ENCODE data around the gene TMEM53.
A peak's percentile ranks its signal among the peaks of the same experiment; 100 is the strongest.
"Not testable (repeated sequence)": the region's sequence is repeated elsewhere in the genome, so short reads cannot be mapped to it uniquely, and the experiment has no call there.

TMEM53 gene

DNA sequence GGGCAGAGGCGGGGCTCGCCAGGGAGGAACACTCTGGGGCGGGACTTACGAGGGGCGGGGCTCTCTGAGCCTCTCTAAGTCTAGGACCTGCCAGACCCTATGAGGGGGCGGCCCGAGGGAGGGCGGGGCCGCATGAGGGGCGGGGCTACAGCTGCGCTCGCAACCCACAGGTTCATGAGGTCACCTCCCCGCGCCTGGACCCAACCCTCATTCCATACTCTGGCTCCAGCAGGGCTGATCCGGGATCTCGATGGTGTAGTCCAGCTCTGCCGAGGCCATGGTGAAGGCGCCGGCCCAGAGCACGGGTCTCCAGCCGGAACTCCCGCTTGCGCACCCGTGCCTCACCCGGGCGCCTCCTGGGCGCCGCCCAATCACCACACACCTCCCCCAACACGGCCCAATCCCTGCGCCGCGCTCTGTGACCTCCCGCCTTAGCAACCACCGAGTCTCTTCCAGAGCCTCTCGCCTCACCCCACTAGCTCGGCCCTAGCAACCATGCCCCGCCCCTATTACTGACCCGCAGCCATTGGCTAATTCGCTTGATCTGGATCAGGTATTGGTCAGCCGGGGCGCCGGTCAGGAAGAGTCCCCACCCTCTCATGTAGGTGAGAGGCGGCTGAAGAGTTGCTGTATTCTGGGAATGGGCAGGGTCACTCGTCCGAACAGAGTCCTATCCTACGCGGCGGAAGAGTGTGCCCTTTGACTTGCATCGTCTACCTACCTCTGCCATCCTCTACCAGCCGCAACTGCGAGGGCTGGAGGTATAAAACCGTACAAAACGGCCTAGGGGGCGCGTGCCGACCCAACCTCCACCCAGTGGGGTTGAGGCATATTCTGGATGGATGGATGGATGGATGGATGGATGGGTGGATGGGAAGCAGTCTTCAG lies at the start of gene TMEM53, which contains the start of gene ARMH1:
Gene TMEM53 (minus strand): TSS at position 369 of the 888 bp plus-strand sequence. CDS start 90 bp downstream, at position 279.
Gene ARMH1 (plus strand): TSS at position 602 of the 888 bp plus-strand sequence. CDS start 14,984 bp downstream, outside the sequence.
- peak; percentile 100 for DNase-seq

DNA sequence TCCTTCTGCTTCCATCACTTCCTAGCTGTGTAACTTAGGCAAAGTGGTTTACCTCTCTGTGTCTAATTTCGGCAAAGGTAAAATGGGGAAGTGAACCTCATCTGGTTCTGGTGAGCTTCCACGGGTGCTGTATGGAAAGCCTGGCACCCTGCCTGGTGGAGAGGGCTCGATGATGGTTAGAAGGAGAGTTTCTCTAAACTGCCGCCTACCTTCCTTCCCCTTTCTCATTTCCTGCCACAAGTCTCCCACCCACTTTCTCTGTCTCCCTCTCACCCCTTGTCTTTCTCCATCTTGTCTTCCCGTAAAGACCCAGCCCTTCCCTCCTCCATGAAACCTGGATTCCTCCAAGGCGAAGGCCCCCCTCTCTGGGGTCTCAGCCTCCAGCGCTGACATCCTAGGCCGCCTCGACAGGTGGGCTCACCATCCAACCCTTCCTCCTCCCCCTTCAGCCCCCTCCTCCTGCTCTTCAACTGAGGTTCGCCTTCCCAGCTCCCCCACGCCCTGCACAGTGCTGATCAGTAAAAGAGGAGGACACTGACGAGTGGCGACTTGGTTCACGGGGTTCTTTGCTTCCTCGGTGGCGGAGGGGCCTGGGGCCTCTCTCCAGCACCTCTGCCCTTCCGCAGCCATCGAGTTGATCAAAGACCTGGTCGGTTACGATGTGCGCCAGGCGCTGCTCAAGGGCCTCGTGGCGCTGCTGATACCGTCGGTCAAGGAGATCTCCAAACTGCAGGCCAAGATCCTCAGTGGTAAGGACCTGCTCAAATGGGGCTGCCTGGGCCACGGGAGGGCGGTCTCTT lies 49.4 kb upstream of the TMEM53 start:
- peak; percentile 56 for DNase-seq

DNA sequence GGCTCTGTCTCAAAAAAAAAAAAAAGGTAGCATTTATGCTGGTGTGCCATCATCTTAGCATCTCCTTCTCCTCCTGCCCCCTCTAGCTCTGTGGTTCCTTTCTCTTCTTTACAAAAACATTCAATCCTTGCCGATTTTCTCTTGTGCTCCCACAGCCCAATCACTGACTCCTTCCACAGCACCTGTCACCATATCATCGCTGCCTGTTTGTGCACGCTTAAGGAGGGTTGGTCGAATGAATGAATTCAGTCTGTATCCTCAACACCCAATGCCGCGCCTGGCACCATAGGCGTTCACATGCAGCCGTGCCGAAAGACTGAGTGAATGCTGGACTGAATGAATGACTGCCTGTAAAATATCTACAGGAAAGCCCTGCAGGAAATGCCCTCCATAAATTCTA lies 48.8 kb upstream of the TMEM53 start:
- DNase-seq: peak; percentile 43

DNA sequence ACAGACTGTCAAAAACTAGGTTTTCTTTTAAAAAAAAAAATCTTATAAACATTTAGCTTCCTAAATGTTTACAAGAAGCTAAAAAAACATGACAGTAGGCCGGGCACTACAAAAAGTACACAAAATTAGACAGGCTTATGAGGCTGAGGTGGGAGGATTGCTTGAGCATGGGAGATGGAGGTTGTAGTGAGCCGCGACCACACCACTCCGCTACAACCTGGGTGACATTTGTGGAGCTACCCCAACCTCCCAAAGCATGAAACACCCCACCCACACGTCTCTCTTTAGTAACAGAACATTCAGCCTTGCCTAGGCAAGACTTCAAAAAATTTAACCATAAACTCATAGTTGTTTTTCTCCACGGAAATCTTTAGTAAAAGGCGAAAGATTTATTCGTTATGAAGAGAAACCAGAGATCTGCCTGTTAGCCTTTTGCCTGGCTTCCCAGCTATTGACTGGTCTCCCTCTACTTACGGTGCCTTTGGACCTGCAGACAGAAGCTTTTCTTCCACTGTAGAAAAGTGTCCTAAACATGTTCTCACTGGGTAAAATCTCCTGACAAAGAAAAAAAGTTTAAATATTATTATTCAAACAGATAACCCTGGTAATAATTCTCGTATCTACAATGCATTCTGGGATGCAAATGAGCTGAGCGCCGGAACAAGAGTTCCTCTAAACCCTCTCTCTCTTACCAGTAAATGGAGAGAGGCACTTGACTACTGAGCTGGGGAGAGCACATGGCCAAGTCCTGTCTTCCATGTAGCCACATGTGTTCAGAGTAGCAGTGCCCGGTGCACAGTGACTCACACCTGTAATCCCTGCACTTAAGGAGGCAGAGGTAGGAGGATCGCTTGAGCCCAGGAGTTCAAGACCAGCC lies 47.4 kb upstream of the TMEM53 start:
- peak; percentile 96 for DNase-seq

DNA sequence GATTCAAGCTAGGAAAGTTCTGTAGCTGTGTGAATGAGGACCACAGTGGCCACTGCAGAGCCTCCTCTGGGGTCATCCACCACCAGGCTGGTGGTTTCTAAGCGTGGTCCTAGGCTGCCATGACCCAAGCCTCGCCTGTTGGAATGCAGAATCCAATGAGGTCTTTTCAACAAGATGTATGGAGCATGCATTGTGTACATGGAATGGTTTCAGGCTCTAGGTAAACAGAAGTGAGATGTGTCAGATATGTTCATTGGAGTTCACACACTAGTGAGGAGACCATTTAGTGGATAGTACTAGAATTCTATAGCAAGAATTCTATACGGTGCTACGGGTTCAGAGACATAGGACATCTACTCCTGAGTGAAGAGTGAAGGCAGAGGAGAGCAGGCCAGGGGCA lies 46.0 kb upstream of the TMEM53 start:
- no peak for DNase-seq

DNA sequence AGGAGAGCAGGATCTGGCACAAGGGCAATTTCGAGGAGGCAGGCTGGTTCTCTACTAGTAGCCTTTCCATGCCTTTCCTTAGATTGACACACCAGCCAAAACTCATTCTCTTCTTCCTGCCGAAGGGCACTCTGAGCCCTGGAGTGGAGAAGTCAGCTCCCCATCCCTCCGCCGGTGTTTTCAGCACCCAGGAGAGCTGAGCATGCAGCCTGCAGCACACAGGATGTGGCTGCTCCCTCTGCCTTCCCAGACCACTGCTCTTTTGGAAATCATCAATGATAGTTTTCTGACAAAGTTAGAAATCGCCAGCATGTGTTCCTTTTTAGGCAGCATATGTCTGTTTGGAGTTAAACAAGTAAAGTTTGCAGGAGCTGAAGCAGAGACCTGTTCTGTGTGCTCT lies 45.0 kb upstream of the TMEM53 start:
- DNase-seq: no peak

DNA sequence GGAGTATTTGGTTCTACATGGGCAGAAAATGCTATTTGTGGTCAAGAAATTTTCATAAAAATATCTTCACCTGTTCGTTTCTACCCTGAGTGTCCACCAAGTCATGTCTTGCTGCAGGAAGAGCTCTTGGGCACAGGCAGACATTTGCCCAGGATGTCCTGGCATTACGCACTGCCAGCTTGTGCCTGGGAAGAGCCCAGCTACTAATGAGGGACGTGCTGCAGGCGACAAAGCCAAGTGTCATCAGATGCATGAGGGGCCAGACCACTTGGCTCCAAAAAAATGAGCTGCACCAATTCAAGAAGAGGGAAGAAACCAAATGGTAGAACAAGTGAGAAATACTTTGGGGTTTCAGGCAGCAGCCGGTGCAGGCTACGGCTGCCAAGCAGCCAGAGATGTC lies 43.8 kb upstream of the TMEM53 start:
- DNase-seq: no peak

DNA sequence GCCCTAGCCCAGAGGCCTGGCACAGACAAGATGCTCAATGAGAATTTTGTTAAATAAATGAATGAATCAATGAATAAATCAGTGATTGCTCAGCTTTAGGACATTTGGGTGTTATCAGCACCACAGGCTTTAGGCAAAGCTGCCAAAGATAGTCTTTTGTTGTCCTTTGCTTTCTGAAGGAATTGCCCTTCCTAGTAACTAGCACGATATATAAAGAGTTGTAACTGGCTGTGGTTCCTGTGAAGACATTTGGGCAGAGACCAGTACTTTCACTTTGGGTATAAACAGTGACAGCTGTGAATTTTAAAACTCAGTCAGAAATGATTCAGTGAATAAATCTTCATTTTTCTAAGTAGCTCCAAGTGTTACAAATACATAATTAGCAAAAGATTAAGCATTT lies 43.4 kb upstream of the TMEM53 start:
- no peak for DNase-seq

DNA sequence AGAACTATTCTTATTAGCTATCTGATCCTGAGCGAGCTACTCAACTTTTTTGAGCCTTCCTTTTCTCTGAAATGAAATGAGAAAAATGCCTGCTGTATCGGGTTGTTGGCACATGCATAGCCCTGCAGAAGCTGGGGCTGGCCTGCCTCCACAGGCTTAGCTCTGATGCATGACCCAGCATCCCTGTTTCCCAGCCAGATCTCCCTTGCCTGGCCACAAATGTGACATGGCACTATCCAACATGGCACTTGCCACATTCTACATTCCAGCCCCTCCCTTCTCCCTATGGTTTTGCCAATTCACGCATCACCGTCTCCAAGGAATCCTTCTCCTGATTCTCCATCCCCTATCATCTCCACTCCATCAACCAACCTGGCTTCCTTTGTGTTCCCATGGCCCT lies 42.9 kb upstream of the TMEM53 start:
- no peak for DNase-seq

DNA sequence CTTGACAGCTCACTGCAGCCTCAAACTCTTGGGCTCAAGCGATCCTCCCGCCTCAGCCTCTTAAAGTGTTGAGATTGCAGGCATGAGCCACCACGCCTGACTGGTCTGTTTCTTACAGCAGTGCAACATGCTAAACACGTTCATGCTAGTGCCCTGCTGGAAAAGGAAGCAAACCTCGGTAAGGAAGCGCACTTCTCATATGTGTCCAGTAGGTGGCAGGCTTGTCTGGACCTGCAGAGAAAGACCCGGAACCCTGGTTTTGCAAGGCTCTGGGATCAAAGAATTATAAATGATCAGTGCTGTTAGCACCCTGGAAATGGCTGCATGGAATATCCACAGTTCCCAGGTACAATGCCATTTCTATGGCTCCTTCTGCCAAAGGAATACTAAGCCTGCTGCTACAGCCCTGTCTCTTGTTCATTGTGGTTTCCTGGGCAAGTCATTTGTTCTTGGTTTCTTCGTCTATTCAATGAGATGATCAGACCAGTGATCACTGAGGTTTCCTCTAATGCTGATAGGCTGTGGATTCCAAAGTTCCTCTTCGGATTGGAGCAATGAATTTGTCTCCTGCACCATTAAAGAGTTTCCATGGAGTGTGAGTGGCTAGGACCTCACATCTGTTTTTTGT lies 40.8 kb upstream of the TMEM53 start:
- peak; percentile 83 for DNase-seq

DNA sequence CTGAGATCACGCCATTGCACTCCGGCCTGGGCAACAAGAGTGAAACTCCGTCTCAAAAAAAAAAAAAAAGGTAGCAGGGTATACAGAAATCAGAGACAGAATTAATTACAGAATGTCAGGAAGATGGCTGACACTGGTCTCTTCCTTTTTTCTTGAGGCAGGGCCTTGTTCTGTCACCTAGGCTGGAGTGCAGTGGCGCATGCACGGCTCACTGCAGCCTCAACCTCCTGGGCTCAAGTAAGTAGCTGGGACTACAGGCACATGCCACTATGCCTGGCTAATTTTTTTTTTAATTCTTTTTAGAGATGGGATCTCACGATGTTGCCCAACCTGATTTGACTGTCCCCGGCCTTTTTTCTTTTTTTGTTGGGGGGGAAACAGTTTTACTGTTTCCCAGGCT lies 40.3 kb upstream of the TMEM53 start:
- DNase-seq: no peak

DNA sequence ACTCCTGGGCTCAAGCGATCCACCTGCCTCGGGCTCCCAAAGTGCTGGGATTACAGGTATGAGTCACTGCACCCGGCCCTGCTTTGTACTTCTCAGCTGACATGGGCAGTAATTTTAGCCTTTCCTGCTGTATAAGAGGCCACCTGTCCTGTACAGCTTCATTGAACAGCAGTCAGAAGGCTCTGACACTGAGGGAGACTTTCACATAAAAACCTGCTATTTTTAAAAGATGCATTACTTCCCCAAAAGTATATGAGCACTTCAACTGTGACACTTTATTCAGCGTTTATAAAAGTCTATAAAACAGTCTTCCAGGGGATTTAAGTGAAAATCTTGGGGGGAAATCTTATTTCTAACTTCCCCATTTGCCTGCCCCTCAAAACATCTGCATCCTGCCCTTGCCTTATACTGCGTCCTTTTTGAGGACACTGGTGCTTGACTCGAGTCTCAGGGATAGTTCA lies 39.1 kb upstream of the TMEM53 start:
- no peak for DNase-seq

DNA sequence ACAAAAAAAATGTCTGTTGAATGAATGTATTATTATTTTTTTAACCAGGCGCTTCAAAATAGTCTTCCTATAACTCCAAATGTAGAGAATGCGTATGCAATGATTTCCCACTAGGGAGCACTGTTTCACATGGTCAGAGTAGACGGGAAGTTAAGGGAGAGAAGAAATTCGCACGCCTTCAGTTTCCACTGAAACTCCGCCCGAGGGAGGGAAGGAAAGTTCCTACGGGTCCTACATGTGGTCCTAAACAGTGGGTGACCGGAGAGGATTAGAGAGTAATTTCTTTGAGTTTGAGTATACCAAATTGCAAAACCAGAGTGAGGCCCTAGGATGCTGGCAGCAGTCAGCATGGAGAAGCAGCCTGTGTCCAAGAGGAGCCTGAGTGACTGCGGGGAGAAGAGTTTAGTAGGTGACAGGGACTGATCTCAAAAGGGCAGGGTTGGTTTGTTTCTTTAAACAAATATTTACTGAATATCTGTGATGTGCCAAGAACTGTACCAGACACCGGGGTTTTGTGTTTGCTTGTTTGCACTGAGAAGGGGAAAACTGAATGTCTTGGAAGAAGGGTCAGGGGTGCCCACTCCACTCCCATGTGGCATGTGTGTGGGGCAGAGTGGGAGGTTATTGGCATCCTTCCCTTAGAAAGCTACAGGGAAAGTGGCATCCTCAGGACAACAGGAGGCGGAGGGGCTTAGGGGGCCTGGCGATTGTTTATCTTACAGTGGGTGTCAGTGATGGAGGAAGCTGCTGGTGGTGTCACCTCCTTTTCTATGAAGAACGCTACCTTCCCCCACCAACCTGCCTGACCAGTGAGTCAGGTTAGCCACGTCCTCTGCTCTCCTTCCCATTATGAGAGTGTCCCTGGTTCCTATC lies 33.9 kb upstream of the TMEM53 start:
- peak; percentile 64 for DNase-seq

DNA sequence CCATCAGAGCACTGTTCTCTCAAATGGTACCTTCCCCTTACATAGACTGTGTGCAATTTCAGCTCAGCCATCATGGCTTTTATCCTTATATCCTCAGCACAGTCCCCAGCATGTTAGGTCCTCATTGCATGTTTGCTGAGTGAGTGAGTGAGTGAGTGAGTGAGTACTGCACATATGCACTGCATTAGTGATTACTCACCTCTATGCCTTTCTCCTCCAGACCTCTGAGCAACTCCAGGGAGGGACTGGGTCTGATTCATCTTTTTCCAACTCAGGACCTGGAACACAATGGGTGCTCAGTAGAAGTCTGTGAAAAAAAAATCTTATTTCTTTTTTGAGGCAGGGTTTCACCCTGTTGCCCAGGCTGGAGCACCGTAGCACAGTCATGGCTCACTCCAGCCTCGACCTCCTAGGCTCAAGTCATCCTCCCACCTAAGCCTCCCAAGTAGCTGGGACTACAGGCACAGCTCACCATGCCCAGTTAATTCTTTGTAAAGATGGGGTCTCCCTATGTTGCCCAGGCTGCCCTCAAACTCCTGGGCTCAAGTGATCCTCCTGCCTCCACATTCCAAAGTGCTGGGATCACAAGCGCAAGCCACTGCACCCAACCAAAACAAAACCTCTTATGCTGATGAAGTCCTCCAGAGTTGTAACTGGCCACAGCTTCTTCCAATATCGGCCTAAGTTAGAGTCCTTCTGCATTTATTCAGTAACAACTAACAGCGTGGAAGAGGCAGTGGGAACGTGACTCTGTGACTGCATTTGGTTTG lies 33.0 kb upstream of the TMEM53 start:
- no peak for DNase-seq

DNA sequence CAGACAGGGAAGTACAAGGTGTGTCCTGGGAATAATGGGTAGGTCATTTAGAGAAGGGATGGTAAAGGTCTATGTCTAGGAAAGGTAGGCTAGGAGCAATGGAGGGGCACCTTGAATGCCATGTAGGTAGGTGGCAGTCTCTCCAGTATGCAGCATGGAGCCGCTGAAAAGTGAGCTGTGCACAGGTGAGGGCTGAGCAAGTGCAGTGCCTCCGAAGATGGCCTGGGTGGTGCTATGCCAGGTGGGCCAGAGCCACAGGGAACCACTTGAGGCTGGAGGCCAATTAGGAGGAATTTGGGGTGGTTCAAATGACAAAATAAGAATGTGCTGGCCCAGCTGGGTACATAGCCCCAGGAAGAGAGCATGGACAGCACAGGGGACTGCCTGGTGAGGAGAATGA lies 31.7 kb upstream of the TMEM53 start:
- DNase-seq: no peak

DNA sequence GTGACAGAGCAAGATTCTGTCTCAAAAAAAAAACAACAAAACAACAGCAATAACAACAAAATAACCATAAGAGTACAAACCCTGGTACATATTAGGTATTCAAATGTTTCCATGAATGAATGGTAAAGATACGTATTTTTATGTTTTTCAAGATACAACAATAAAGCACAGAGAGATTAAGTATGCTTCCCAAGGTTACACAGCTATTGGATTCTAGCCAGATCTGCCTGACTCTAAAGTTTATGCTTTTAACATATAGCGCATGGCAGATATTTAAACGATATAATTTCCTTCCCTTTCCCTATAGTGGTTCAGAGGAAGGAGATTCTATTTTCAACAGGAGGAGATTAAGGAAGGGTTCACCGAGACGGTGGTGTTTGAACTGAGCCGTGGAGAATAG lies 31.2 kb upstream of the TMEM53 start:
- no peak for DNase-seq

DNA sequence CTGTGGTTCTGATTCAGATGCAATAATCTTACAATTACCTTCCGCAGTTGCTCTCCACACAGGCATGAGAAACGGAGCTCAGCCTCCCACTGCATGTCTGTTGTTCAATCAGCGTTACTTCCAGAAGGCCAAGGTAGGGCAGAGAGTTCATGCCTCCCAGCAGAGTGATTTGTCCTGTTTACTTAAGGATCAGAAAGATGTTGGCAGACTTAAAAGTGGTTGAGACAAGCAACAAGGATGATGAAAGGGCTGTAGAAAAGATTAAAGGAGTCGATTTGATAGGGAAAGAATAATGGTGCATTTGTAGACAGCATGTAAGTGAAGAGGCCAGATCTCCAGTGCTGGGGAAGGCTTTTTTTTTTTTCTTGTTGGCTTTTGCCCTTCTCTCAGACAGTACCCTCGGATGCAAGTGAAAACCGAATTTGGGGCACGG lies 26.9 kb upstream of the TMEM53 start:
- no peak for DNase-seq

DNA sequence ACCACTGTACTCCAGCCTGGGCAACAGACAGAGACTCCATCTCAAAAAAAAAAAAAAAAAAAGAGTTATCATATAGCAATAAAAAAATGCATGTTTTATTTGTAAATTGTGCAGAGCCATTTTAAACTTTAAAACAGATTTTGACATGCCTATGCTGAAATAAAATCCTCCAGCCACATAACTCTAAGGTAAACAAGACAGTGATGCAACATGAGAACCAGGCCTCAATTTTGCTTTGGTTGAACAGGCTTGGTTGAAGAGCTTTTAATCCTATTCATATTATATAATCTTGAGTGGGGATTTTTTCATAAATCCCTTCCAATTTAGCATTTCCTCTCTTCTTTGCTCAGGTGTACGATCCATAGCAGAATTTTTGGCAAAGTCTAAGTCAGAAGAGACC lies 26.3 kb upstream of the TMEM53 start:
- no peak for DNase-seq

DNA sequence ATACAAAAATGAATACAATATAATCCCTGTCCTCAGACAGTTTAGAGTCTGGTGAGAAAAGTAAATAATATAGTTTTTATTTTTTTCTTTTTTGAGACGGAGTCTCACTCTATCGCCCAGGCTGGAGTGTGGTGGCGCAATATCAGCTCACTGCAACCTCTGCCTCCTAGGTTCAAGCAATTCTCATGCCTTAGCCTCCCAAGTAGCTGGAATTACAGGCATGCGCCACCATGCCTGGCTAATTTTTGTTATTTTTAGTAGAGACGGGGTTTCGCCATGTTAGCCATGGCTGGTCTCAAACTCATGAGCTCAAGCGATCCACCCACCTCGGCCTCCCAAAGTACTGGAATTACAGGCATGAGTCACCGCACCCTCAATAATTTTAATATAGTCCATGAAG lies 25.1 kb upstream of the TMEM53 start:
- not testable (repeated sequence) for DNase-seq

DNA sequence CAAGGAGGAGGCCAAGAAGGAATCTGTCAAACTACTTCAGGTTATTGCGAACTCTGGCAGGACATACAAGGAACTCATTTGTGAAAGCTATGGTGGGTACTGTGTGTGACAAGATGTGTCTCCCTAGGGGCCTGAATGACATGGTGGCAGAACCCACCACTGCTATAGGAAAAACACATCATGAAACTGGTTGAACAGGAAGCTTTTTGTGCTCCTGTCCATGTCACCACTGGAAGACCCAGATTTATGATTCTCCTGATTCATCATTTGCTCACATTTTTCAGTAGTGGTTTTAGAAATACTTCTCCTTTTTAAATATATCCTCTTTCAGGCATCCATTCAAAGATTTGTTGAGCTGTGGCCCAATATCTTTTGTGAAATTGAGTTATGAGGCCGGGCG lies 23.9 kb upstream of the TMEM53 start:
- DNase-seq: no peak

Data from activated CD4-positive, alpha-beta T cell treated with anti-CD3 and anti-CD28 coated beads, Interleukin-2, Interleukin-6, amounts not matched to agents 100 ng/mL and 50 ng/mL, durations not matched to agents 16 hours and 8 hours (primary cell).